ENCODE measurements around the gene RGL2. TPM values are rescaled to one million over a fixed set of nuclear protein-coding genes. Genes with fewer than 3 reads are reported as not detected.
A peak's percentile ranks its signal among the peaks of the same experiment; 100 is the strongest.

The RGL2 gene
- total and polyA plus RNA-seq, 10 of the 15 experiments (the other 5 are each of a cell fraction or from before 2014, with no cell fraction given): 0.84 to 21.2 (median 6.8) TPM

- H3K36me3 ChIP-seq (ENCODE audit: control insufficient read depth in 2 of 2, insufficient read depth in 2 of 2, low read length in 1 of 2): peaks cover 0 to 10% of the 10 kb centered on the region in 2 experiments; a peak in 3 of 4 replicates
- peaks cover 11% of the 10 kb centered on the region for H3K4me1 ChIP-seq (ENCODE audit: control insufficient read depth, insufficient read depth, low read length)
- no peaks in the 10 kb centered on the region for H4K20me1 ChIP-seq (ENCODE audit: control insufficient read depth, insufficient read depth)
- ChIA-PET RAD21 (ENCODE audit: unreplicated experiment) (no interaction called here), SMC1A (ENCODE audit: uncharacterized antibody, unreplicated experiment) (no interaction called here), POLR2A (interaction anchor here (2.4 kb wide), 1 partner anchor 17 kb away, joined by 19 read pairs; the partner anchor contains the start of gene B3GALT4), CTCF (interaction anchor here (1.0 to 4.5 kb wide), 2 partner anchors 19 to 100 kb away, joined by 3 to 30 read pairs; partner anchors contain the start of gene B3GALT4)
- no TSS peak for BruUV-seq (replicated peaks)
- intact Hi-C loops (cut with micrococcal nuclease; ENCODE audit: unreplicated experiment) (no loop called here), in situ Hi-C loops (cut with MboI) (no loop called here)
- DNase-seq (ENCODE audit: low read depth, low spot score) (no peak), FAIRE-seq (no peak), ATAC-seq (no peak)
- H2AFZ ChIP-seq (ENCODE audit: control insufficient read depth, low read depth, low read length): no peak overlapping the region
- peaks cover 5% of the 10 kb centered on the region for H3K79me2 ChIP-seq (ENCODE audit: control insufficient read depth, insufficient read depth, low read length)
- H3K9ac ChIP-seq (ENCODE audit: control insufficient read depth, insufficient read depth, low read length): no peak overlapping the region
- peak; percentile 14 for TF ChIP-seq NR2C2 (IDR thresholded peaks at IDR 0.05; ENCODE audit: borderline replicate concordance, control insufficient read depth, insufficient read length, low read depth)
- peak; percentile 71 for TF ChIP-seq NR2C1 (IDR thresholded peaks at IDR 0.05)
- TF ChIP-seq STAT3 (IDR thresholded peaks at IDR 0.05; ENCODE audit: low read depth, low read length): no peak
- TF ChIP-seq ATF2 (IDR thresholded peaks at IDR 0.05; ENCODE audit: low read length): no peak
- TF ChIP-seq ELK1 (IDR thresholded peaks at IDR 0.05; ENCODE audit: low read depth, low read length): no peak
- H3K4me2 ChIP-seq (ENCODE audit: control insufficient read depth, insufficient read depth): no peak overlapping the region
- H3K27ac ChIP-seq (ENCODE audit: control insufficient read depth, insufficient read depth): no peak overlapping the region
- no peak overlapping the region for H3K4me3 ChIP-seq
- H3K27me3 ChIP-seq (replicated peaks in 1 of 2; ENCODE audit: control insufficient read depth in 2 of 2, insufficient read depth in 2 of 2, low read length in 1 of 2): no peaks in the 10 kb centered on the region
- H3K9me3 ChIP-seq (replicated peaks; ENCODE audit: control insufficient read depth, insufficient read depth, low read length): no peaks in the 10 kb centered on the region
- WGBS (ENCODE audit: insufficient coverage, insufficient replicate concordance, low lambda C conversion rate, missing lambda C conversion rate): 92% methylated on average over 15 of the region's 15 CpGs
Measured at GRCh38 chr6:33295621-33296369, 2.9 kb downstream of the RGL2 start.
